Measurements from ENCODE around the gene TRRAP.

The TRRAP gene

GRCh38 chr7:98879198-98879978, 1.1 kb downstream of the TRRAP start:
- TF ChIP-seq, protein P1, sequence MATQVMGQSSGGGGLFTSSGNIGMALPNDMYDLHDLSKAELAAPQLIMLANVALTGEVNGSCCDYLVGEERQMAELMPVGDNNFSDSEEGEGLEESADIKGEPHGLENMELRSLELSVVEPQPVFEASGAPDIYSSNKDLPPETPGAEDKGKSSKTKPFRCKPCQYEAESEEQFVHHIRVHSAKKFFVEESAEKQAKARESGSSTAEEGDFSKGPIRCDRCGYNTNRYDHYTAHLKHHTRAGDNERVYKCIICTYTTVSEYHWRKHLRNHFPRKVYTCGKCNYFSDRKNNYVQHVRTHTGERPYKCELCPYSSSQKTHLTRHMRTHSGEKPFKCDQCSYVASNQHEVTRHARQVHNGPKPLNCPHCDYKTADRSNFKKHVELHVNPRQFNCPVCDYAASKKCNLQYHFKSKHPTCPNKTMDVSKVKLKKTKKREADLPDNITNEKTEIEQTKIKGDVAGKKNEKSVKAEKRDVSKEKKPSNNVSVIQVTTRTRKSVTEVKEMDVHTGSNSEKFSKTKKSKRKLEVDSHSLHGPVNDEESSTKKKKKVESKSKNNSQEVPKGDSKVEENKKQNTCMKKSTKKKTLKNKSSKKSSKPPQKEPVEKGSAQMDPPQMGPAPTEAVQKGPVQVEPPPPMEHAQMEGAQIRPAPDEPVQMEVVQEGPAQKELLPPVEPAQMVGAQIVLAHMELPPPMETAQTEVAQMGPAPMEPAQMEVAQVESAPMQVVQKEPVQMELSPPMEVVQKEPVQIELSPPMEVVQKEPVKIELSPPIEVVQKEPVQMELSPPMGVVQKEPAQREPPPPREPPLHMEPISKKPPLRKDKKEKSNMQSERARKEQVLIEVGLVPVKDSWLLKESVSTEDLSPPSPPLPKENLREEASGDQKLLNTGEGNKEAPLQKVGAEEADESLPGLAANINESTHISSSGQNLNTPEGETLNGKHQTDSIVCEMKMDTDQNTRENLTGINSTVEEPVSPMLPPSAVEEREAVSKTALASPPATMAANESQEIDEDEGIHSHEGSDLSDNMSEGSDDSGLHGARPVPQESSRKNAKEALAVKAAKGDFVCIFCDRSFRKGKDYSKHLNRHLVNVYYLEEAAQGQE (IDR thresholded peaks at IDR 0.05; ENCODE audit: insufficient replicate concordance, low read depth) = peak; percentile 1
- TF ChIP-seq SPI1 (IDR thresholded peaks at IDR 0.05; ENCODE audit: borderline replicate concordance, low read depth) (no peak), GABPA (IDR thresholded peaks at IDR 0.05; ENCODE audit: low read depth) (peak; percentile 79)
- TF ChIP-seq, protein P2, sequence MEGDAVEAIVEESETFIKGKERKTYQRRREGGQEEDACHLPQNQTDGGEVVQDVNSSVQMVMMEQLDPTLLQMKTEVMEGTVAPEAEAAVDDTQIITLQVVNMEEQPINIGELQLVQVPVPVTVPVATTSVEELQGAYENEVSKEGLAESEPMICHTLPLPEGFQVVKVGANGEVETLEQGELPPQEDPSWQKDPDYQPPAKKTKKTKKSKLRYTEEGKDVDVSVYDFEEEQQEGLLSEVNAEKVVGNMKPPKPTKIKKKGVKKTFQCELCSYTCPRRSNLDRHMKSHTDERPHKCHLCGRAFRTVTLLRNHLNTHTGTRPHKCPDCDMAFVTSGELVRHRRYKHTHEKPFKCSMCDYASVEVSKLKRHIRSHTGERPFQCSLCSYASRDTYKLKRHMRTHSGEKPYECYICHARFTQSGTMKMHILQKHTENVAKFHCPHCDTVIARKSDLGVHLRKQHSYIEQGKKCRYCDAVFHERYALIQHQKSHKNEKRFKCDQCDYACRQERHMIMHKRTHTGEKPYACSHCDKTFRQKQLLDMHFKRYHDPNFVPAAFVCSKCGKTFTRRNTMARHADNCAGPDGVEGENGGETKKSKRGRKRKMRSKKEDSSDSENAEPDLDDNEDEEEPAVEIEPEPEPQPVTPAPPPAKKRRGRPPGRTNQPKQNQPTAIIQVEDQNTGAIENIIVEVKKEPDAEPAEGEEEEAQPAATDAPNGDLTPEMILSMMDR (IDR thresholded peaks at IDR 0.05; ENCODE audit: insufficient read depth, low read length) = peak; percentile 13
- no peaks in the 10 kb centered on the region for H3K27me3 ChIP-seq (ENCODE audit: insufficient read depth, poor library complexity, severe bottlenecking)
- peak overlapping the region; percentile 96 for H3K27ac ChIP-seq (replicated peaks)
- DNase-seq (ENCODE audit: low read depth in 1 of 2, low spot score in 1 of 2) = peak; percentile 69 to 76
- H3K4me3 ChIP-seq (replicated peaks; ENCODE audit: insufficient read depth, low read length) = peak overlapping the region; percentile 97

DNA sequence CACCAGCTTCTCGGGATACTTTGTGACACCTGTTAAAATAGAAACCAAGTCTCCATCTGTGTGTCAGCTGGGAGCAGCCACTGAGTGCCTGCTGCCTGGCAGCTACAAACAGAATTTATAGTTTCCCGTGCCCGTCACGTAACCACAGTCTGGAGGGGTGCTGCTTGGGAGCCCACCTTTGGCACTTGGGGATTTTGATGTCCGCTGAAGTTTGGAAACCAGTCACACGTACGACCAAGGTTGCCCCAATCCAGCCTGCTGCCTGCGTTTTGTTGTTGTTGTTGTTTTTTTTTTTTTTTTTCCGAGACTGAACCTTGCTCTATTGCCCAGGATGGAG, 1.6 kb downstream of the TRRAP start:
- DNase-seq (ENCODE audit: low read depth in 1 of 2, low spot score in 1 of 2) = no peak
- TF ChIP-seq, protein P1 (IDR thresholded peaks at IDR 0.05; ENCODE audit: insufficient replicate concordance, low read depth) = no peak
- TF ChIP-seq POLR2AphosphoS5 (IDR thresholded peaks at IDR 0.05; ENCODE audit: low read depth) (no peak), GABPA (IDR thresholded peaks at IDR 0.05; ENCODE audit: low read depth) (no peak), SPI1 (IDR thresholded peaks at IDR 0.05; ENCODE audit: borderline replicate concordance, low read depth) (no peak)
- TF ChIP-seq, protein P2 (IDR thresholded peaks at IDR 0.05; ENCODE audit: insufficient read depth, low read length) = no peak
- peak overlapping the region; percentile 96 for H3K27ac ChIP-seq (replicated peaks)
- H3K4me3 ChIP-seq (replicated peaks; ENCODE audit: insufficient read depth, low read length) = peak overlapping the region; percentile 97
- no peaks in the 10 kb centered on the region for H3K27me3 ChIP-seq (ENCODE audit: insufficient read depth, poor library complexity, severe bottlenecking)

DNA sequence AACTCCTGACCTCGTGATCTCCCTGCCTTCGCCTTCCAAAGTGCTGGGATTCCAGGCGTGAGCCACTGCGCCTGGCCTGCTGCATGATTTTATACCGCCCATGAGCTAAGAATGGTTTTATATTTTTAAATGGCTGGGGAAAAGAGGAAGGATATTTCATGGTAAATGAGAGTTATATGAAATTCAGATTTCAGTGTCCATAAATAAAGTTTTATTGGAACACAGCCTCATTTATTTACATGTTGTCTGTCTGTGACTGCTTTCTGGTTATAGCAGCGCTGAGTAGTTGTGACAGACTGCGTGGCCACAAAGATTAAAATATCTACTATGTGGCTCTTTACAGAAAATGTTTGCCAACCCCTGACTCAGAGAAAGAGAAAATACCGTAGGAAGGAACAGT, 2.2 kb downstream of the TRRAP start:
- no peak for DNase-seq (ENCODE audit: low read depth in 1 of 2, low spot score in 1 of 2)
- Histone ChIP-seq H3K27me3 (ENCODE audit: insufficient read depth, poor library complexity, severe bottlenecking) (no peaks in the 10 kb centered on the region), H3K4me3 (replicated peaks; ENCODE audit: insufficient read depth, low read length) (no peak overlapping the region), H3K27ac (replicated peaks) (no peak overlapping the region)
- TF ChIP-seq POLR2AphosphoS5 (IDR thresholded peaks at IDR 0.05; ENCODE audit: low read depth) (no peak), GABPA (IDR thresholded peaks at IDR 0.05; ENCODE audit: low read depth) (no peak)
- TF ChIP-seq, protein P2 (IDR thresholded peaks at IDR 0.05; ENCODE audit: insufficient read depth, low read length) = no peak
